ENCODE results near the gene MTX1. TPM values are rescaled to one million over a fixed set of nuclear protein-coding genes. Genes with fewer than 3 reads are reported as not detected.
"Not testable (repeated sequence)": the region's sequence is repeated elsewhere in the genome, so short reads cannot be mapped to it uniquely, and the experiment has no call there.

MTX1 gene
- total RNA-seq, 1 experiment from 2014 or later = 72.2 TPM

DNA sequence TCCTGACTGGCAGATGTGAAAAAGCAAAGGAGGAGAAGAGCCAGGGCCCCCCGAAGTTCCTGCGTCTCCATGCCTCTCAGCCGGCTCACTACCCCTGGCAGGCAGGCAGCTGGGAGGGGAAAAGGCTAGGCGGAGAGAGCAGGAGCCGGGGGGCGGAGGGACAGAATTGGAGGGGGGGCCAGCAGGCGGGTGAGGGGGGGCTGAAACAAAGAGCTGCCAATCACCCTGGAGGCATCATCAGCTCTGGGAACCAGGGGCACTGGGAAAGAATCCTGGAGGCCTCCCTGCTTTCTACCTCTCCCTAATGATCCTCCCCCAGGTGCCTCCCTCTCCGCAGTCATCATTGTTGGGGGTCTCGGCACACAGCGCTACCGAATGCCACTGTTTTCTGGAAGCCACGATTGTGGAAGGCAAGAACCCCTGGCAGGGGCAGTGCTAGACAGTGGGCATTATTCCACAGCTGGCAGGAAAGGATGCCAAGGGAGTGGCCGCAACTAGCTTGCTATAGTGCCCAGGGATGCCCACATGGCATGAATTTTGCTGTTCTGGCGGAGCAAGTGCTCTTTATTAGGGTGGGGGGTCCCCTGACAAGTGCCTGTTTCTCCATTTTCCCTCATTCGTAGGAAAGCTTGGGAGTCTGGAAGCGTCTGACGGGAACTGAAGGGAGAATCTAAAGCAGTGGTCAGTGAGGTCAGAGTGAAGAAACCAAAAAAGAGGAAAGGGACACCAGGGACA is 522 bp upstream of the MTX1 start, which contains the start of gene THBS3:
Gene THBS3, minus strand, starts transcription at position 92 of the 735 bp plus-strand sequence. Its CDS starts 21 bp downstream, at position 71.
- DNase-seq (ENCODE audit: low spot score) = no peak

DNA sequence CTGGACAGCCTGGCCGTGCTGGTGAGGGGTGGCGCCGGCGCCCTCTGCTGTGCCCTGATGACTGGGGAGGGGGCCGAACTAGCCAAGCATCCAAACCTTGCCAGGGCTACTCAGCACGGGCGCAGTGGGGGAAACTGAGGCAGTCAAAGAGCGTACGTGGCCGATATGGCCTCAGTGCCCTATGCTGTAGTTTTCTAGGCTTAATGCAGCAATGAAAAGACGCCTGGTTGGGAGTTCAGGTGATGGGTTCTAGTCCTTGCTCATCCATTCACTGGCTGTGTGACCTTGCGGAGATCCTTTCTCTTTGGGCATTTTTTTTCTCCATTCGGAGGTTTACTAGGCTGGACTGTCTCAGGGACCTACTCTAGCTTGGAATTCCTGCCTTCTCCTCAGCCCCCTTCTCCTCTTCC is 822 bp downstream of the MTX1 start:
- no peak for DNase-seq (ENCODE audit: low spot score)

DNA sequence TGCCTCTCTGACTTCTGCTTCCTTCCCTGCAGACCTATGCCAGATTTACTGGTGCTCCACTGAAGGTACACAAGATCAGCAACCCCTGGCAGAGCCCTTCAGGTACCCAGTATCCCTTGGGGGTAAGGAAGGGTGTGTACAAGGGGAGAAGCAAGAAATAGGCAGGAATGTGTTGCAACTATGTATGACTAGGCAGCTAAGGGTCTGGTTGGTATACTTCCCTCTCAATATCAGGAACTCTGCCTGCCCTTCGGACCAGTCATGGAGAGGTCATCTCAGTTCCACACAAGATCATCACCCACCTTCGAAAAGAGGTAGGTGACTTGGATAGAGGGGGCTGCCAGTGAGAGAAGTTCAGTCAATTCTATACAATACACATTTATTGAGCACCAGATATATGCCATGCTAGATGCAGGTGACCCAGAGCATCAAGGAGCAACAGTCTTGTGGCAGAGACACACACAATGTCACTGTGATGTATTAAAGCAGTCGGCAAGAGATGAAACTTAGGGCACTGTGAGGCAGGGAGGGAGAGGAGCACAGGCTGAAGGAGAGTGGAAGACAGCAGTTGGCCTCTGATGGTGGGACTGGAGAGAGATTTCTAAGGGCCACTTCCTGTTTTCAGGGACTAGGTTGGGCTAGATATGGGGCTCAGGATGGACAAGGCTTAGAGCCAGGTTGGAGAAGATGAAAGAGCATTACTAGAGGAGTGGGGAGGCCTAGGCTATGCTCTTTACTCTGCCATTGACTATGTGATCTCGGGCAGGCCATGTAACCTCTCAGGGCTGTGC is 2.0 kb downstream of the MTX1 start:
- DNase-seq (ENCODE audit: low spot score) = no peak

DNA sequence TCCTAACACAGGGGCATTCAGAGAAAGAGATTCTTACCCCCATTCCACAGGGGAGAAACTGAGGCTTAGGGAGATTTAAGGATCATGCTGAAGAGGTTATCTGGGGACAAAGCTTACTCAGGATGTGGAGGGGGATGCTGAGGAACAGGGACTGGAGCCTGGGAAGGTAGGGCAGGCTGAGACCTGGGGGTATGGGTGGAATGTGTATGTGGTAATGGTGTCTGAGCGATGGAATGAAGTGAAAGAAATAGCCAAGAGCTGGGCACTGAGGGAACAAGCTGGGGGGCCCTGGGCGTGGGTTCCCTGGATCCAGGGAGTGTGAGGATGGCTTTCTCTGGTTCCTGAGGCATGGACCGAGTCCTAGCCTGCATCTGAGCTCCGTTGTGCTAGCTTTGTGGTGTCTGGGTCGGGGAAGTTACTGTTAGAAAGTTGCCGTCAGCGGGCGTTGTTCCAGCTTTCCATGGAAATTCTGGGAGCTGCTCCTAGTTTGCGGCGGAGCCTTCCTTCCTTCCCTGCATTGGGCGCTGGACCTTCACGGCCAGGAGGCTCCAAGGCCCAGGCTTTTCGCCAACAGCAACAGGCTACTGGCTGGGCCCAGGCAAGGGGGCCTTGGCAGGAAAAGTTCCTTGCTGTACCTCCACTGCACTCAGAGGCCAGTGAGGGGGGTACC is 3.0 kb downstream of the MTX1 start:
- DNase-seq (ENCODE audit: low spot score) = not testable (repeated sequence)

DNA sequence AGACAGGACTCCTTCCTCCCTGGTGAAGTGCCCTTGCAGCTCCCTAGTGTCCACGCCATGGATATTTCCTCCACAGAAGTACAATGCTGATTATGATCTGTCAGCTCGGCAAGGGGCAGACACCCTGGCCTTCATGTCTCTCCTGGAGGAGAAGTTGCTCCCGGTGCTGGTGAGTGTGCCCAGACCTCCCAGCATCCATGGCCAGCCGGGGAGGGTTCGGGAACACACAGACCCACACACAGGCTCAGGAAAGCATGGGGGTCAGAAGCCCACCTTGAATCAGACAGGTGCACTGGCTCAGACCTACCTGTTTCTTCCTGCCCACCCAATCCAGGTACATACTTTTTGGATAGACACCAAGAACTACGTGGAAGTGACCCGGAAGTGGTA is 3.6 kb downstream of the MTX1 start:
- DNase-seq (ENCODE audit: low spot score) = not testable (repeated sequence)

DNA sequence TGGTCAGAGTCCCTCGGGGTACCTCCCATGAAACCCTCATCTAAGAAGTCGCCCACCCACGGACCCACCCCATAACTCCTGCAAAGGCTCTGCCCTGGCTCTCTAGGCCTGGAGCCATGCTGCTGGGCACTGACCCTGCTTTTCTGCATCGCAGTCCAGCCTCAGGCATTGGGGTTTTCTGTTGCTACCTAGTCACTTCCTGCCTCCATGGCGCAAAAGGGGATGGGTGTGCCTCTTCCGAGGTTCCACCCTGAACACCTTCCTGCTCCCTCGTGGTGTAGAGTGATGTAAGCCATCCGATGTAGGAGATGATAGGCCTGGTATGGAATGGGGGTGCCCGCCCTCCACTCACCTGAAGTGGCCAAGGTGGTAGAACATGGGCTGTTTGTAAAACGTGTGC is 6.2 kb downstream of the MTX1 start:
- DNase-seq (ENCODE audit: low spot score) = not testable (repeated sequence)

DNA sequence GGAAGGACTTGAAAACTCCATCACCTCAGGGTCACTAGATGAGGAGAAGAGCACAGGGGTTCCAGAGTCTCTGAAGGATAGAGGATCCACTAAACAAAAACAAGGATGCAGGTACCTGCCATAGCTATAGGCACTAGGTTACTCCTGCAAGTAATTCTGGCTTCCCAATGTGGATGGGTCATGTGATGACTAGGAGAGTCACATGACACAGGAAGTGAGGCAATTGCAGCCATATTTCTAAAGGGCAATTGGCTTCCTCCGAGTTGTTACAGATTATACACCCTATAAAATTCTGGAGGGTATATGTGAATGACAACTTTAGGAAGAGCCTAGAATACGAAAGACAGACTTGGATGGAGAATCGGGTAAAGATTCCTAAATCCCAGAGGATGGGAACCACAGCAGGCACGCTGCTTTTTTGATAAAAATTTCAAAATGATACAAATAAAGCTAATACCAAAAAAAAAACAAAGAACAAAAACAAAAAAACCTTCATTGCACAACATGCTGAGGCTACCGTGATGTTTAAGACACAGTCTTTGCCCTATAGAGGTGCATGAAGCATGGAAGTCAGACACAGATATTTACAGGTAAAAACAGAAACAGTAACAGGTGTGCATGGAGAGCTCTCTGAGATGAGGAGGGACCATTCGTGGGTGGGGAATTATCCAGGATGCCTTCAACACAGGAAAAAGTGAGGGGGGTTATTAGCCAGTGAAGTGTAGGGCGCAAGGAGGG is 10.5 kb downstream of the MTX1 start:
- peak; percentile 37 for DNase-seq (ENCODE audit: low spot score)

DNA sequence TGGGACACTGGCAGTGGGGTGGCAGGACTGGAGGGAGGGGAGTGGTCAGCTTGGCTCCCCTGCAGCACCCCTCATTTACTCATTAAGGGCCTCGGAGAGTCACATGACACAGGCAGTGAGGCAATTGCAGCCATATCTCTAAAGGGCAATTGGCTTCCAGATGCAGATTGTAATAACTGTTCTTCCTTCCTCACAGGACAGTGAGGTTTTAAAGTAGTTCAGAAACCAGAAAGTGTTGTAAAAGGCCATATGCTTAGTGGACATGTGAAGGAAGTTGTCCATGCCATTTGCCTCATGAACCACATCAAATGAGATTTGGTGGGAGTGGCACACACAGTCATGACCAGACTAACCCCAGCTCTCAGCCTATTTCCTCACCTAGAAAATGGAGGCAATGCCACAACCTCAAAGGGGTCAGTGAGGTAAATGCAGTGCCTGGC is 11.1 kb downstream of the MTX1 start:
- no peak for DNase-seq (ENCODE audit: low spot score)

DNA sequence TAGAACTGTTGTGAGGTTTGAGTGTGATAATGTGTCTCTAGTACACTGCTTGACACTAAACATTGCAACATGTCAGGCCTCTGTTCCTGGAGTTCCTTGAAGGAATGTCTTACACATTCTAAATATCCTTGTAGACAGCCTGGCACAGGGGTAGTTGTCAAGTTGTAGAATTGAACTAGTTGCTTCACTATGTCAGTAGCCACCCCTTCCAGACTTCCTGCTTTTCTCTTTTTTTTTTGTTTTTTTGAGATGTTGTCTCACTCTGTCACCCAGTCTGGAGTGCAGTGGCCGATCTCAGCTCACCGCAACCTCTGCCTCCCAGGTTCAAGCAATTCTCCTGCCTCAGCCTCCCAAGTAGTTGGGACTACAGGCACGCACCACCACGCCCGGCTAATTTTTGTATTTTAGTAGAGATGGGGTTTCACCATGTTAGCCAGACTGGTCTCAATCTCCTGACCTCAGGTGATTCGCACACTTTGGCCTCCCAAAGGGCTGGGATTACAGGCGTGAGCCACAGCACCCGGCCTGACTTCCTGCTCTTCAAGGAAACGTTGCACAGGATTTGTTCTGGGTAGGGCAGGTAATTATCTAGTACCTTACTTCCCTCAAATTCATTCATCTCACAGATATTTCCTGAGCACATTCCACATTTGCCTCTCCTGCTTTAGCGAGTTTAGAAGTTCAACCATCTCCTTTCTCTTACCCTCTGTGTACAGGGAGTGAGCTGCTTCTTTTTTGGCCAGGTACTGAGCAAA is 11.9 kb downstream of the MTX1 start:
- not testable (repeated sequence) for DNase-seq (ENCODE audit: low spot score)

DNA sequence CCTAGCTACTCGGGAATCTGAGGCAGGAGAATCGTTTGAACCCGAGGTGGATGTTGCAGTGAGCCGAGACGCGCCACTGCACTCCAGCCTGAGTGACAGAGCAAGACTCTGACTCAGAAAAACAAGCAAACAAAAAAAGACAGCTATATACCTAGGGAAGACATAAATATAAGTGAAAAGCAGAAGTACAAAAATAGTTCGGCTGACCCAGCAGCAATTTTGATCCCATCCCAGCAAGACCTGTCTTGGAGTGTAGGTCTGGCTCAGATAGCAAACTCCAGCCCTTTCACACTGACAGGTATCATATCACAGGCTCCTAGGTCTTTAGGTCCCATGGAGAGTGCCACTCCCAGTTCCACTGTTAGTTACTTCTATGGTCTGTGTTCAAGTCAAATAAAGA is 14.6 kb downstream of the MTX1 start:
- no peak for DNase-seq (ENCODE audit: low spot score)

DNA sequence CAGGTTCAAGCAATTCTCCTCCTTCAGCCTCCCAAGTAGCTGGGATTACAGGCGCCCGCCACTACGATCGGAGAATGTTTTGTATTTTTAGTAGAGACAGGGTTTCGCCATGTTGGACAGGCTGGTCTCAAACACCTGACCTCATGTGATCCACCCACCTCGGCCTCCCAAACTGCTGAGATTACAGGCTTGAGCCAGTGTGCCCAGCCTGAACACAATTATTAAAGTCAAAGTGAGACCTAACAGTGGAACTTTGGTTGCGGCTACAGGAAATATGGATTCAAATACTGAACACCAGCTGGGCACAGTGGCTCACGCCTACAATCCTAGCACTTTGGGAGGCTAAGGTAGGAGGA is 16.9 kb downstream of the MTX1 start:
- DNase-seq (ENCODE audit: low spot score) = not testable (repeated sequence)

DNA sequence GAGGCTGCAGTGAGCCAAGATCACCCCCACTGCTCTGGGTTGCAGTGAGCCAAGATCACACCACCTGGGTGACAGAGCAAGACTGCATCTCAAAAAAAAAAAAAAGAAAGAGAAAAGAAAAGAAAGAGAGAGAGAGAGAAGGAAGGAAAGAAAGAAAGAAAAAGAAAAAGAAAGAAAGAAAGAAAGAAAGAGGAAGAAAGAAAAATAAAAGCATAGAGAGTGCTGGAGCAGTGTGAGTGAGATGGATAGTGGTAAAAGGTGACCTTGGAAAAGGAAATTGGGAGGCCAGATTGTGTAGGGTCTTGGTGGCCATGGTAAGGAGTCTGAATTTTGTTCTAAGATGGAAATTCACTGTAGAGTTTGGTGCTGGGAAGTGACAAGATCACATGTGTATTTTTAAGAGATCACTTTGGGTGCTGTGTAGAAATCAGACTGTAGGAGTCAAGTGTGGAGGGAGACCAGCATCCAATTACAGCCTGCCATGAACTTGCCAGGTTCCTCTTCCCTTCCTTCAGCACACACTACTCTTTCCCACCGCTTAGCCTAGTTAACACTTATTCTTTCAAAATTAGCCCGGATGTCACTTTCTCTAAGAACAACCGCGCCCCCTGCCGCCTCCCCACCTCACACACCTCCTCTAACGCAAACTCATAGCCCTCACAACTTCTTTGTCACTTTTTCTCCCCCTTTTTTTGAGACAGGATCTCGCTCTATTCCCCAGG is 17.9 kb downstream of the MTX1 start:
- DNase-seq (ENCODE audit: low spot score) = peak; percentile 77

DNA sequence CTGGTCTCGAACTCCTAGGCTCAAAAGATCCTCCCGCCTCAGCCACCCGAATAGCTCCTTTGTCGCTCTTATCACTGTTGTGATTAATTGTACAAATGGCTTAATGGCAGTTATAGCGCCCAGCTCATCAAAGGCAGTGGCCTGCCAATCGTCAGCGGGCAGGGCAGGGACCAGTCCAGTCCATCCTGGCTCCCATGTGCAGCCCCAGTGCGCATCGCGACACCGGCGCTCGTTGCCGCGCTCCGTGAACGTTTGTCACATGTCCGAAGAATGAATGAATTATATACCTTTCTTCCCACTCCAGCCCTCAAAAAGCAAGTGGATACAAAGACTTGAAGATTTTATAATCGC is 18.4 kb downstream of the MTX1 start:
- DNase-seq (ENCODE audit: low spot score) = peak; percentile 75

DNA sequence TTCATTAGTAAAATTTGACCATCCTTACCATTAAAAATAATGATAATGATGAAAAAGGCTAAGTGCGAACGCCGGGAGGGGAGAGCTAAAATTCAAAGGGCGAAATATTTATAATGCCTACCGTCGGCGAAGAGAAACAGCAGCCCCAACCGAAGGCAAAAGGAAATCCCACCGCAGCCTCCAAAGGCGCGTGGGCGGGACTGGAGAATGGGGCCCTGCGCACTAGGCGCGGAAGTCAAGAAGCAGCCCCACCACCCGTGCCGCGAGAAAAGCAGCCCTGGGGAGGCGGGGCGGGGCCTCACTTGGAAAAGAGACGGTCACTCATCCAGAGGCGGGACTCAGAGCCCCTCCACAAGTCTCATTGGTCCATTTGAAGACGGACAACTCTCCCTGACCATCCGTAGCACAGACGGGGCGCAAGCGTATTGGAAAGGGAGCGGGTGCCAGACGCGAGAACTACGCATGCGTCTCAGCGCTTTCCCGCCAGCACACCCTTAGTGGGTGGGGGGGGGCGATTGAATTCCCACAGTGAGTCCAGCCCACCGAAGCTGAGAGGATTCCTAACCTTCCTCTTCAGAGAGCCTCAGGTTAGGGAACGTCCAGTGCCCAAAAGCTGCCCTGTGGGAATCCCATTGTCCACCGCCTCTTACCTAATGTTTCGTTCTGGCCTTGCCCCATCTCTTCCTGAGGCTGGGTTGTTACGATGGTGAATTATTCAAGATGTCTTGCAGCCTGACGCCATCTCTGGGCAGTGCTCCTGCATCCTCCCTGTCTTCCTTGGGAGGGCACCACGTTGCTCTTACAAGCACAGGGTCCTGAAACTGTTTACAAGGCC is 19.0 kb downstream of the MTX1 start:
- DNase-seq (ENCODE audit: low spot score) = peak; percentile 98

DNA sequence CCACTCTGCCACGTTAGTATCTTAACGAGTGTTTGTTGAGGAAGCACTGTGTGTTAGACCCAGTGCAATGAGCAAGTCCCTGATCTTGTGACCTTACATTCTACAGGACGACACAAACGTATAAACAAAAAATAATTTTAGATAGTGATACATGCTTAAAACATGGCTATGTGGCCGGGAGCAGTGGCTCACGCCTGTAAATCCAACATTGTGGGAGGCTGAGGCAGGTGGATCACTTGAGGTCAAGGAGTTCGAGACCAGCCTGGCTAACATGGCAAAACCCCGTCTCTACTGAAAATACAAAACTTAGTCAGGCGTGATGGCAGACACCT is 19.6 kb downstream of the MTX1 start:
- DNase-seq (ENCODE audit: low spot score) = no peak

DNA sequence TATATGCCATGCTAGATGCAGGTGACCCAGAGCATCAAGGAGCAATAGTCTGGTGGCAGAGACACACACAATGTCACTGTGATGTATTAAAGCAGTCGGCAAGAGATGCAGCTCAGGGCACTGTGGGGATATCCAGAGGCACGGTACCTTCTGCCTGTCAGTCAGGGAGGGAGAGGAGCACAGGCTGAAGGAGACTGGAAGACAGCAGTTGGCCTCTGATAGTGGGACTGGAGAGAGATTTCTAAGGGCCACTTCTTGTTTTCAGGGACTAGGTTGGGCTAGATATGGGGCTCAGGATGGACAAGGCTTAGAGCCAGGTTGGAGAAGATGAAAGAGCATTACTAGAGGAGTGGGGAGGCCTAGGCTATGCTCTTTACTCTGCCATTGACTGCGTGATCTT is 22.8 kb downstream of the MTX1 start:
- not testable (repeated sequence) for DNase-seq (ENCODE audit: low spot score)

DNA sequence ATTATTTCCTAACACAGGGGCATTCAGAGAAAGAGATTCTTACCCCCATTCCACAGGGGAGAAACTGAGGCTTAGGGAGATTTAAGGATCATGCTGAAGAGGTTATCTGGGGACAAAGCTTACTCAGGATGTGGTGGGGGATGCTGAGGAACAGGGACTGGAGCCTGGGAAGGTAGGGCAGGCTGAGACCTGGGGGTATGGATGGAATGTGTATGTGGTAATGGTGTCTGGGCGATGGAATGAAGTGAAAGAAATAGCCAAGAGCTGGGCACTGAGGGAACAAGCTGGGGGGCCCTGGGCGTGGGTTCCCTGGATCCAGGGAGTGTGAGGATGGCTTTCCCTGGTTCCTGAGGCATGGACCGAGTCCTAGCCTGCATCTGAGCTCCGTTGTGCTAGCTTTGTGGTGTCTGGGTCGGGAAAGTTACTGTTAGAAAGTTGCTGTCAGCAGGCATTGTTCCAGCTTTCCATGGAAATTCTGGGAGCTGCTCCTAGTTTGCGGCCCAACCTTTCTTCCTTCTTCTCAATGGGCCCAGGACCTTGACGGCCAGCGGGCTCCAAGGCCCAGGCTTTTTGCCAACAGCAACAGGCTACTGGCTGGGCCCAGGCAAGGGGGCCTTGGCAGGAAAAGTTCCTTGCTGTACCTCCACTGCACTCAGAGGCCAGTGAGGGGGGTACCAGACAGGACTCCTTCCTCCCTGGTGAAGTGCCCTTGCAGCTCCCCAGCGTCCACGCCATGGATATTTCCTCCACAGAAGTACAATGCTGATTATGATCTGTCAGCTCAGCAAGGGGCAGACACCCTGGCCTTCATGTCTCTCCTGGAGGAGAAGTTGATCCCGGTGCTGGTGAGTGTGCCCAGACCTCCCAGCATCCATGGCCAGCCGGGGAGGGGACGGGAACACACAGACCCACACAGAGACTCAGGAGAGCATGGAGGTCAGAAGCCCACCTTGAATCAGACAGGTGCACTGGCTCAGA is 23.8 kb downstream of the MTX1 start:
- not testable (repeated sequence) for DNase-seq (ENCODE audit: low spot score)

DNA sequence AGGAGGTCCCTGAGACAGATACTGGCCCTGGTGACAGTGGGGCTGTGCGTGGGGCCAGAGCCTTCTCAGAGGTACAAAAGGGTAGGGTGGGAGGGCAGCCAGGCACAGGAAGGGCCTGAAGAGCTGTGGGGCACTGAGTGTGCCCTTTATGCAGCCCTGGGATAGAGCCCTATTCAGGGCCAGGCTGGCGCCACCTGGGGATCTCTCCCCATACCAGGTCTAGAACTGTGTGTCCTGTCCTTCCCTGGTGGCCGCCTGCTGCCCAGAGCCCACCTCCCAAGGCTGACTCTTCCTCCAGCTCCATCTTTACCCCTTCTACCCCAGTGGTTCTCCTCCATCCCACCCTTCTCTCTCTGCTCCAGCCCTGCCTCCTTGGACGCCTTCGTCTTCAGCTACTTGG is 25.0 kb downstream of the MTX1 start:
- not testable (repeated sequence) for DNase-seq (ENCODE audit: low spot score)

Measured in HT-29 (cell line).